ENCODE measurements around the gene METTL25B.

- TF ChIP-seq CTCF (IDR thresholded peaks at IDR 0.05; ENCODE audit: extremely low read depth in 1 of 2, insufficient read depth in 1 of 2, low read depth in 1 of 2, low read length in 2 of 2) (no peak), POLR2A (IDR thresholded peaks at IDR 0.05; ENCODE audit: low read depth, low read length) (no peak), GATA2 (IDR thresholded peaks at IDR 0.05; ENCODE audit: insufficient read depth, insufficient read length, low read depth, low read length) (no peak), JUN (IDR thresholded peaks at IDR 0.05; ENCODE audit: borderline replicate concordance, insufficient read depth, insufficient read length, low read depth) (no peak), MYC (IDR thresholded peaks at IDR 0.05; ENCODE audit: low read depth, low read length) (no peak), EZH2 (IDR thresholded peaks at IDR 0.05; ENCODE audit: borderline replicate concordance, low read depth, low read length, severe bottlenecking) (no peak), POLR2AphosphoS5 (IDR thresholded peaks at IDR 0.05; ENCODE audit: insufficient read depth, low read depth, low read length) (no peak), FOS (IDR thresholded peaks at IDR 0.05; ENCODE audit: borderline replicate concordance, insufficient read depth, low read length) (no peak)
- TF ChIP-seq, protein P1, sequence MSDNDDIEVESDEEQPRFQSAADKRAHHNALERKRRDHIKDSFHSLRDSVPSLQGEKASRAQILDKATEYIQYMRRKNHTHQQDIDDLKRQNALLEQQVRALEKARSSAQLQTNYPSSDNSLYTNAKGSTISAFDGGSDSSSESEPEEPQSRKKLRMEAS (IDR thresholded peaks at IDR 0.05; ENCODE audit: insufficient read depth, insufficient read length): no peak
Observed at GRCh38 chr1:156684227-156684782, 44.0 kb upstream of the METTL25B start.

Measured in endothelial cell of umbilical vein (primary cell).